Inflammatory macrophage treated with lipopolysaccharide for 4 hours (primary cell): Measurements from ENCODE around the gene APP.

Experiments
- DNase-seq: peaks from one replicate; pipeline ENCODE4 v3.0.0-alpha.2; 2020

The APP gene

GRCh38 chr21:25895565-25896205, 274.9 kb downstream of the APP start:
- DNase-seq: peak; percentile 53

GRCh38 chr21:25893191-25893590, 277.4 kb downstream of the APP start:
- DNase-seq: no peak

- DNase-seq: no peak
Observed at GRCh38 chr21:25891596-25891995, 279.0 kb downstream of the APP start.

GRCh38 chr21:25890001-25890400, 280.6 kb downstream of the APP start:
- peak; percentile 8 for DNase-seq

- no peak for DNase-seq
Observed at GRCh38 chr21:25888711-25889110, 281.9 kb downstream of the APP start.

GRCh38 chr21:25887646-25888306, 282.8 kb downstream of the APP start:
- DNase-seq: no peak

GRCh38 chr21:25887166-25887565, 283.4 kb downstream of the APP start:
- DNase-seq: no peak

GRCh38 chr21:25885880-25886279, 284.7 kb downstream of the APP start:
- no peak for DNase-seq

GRCh38 chr21:25885405-25885804, 285.2 kb downstream of the APP start:
- DNase-seq: no peak

GRCh38 chr21:25884311-25884710, 286.3 kb downstream of the APP start:
- no peak for DNase-seq

GRCh38 chr21:25881524-25882376, 288.8 kb downstream of the APP start:
- DNase-seq: peak; percentile 49

GRCh38 chr21:25879203-25879602, 291.4 kb downstream of the APP start:
- DNase-seq: no peak

- DNase-seq: no peak
Observed at GRCh38 chr21:25878344-25878743, 292.2 kb downstream of the APP start.

GRCh38 chr21:25872271-25872670, 298.3 kb downstream of the APP start:
- DNase-seq: no peak

- DNase-seq: no peak
Observed at GRCh38 chr21:25871566-25871965, 299.0 kb downstream of the APP start.

- DNase-seq: no peak
Observed at GRCh38 chr21:25870084-25870483, 300.5 kb downstream of the APP start.

GRCh38 chr21:25867061-25867460, 303.5 kb downstream of the APP start:
- no peak for DNase-seq

- no peak for DNase-seq
Observed at GRCh38 chr21:25863747-25864146, 306.8 kb downstream of the APP start.

GRCh38 chr21:25863031-25863430, 307.5 kb downstream of the APP start:
- DNase-seq: no peak

GRCh38 chr21:25862596-25862995, 308.0 kb downstream of the APP start:
- DNase-seq: peak; percentile 41

- no peak for DNase-seq
Observed at GRCh38 chr21:25862112-25862511, 308.5 kb downstream of the APP start.

GRCh38 chr21:25859235-25859929, 311.2 kb downstream of the APP start:
- no peak for DNase-seq

GRCh38 chr21:25858325-25858724, 312.2 kb downstream of the APP start:
- no peak for DNase-seq
